Adrenal gland (tissue), 5 donors: ENCODE results near the gene ATXN7L1.

Experiments
- CTCF ChIP-seq, 6 experiments: fragments of 450-650 bp in 4 of 6; fragments of 200-600 bp in 2 of 6; sonication (generic) in 1 of 6; IDR thresholded peaks; 1 replicate in 5 of 6; 2 replicates in 1 of 6; pipeline versions ENCODE4 v1.5.1 to v1.8.0; 2016 to 2021; ENCODE audit warnings: antibody characterized with exemption in 6 of 6, mild to moderate bottlenecking in 2 of 6, moderate library complexity in 1 of 6
- POLR2A ChIP-seq, 2 donors: fragments of 450-650 bp; IDR thresholded peaks; one replicate each; pipeline ENCODE4 v1.6.1; 2017; ENCODE audit warnings: antibody characterized with exemption in 2 of 2, mild to moderate bottlenecking in 2 of 2, moderate library complexity in 1 of 2
- donor health status: DM: no; HTN: no; CAD: no.

- no peak for TF ChIP-seq POLR2A (IDR thresholded peaks at IDR 0.05)
- no peak for TF ChIP-seq CTCF (IDR thresholded peaks at IDR 0.05)
These were observed 60.0 kb downstream of the ATXN7L1 start for GRCh38 chr7:105816266-105816843.
